HUES48 (cell line): ENCODE data around the gene FBXO31.
A peak's percentile ranks its signal among the peaks of the same experiment; 100 is the strongest.
"Not testable (repeated sequence)": the region's sequence is repeated elsewhere in the genome, so short reads cannot be mapped to it uniquely, and the experiment has no call there.

Experiments used
- H3K27ac ChIP-seq: one replicate; pipeline ENCODE4 v1.7.0; 2013; ENCODE audit warnings: low read depth, low read length, inconsistent platforms
- H3K27me3 ChIP-seq: 2 replicates; pipeline ENCODE4 v1.6.1; 2013; ENCODE audit warnings: mild to moderate bottlenecking, low read length; ENCODE audit not compliant: control insufficient read depth, insufficient read depth
- H3K36me3 ChIP-seq: 2 replicates; pipeline ENCODE4 v1.6.1; 2013; ENCODE audit warnings: low read length; ENCODE audit not compliant: control insufficient read depth, insufficient read depth
- H3K4me1 ChIP-seq: 2 replicates; pipeline ENCODE4 v1.6.1; 2013; ENCODE audit warnings: mild to moderate bottlenecking, low read length; ENCODE audit not compliant: control insufficient read depth, insufficient read depth
- H3K4me3 ChIP-seq: 2 replicates; pipeline ENCODE4 v1.5.1; 2013; ENCODE audit warnings: mild to moderate bottlenecking, low read depth, low read length
- H3K9ac ChIP-seq: 2 replicates; pipeline ENCODE4 v1.6.1; 2013; ENCODE audit warnings: mild to moderate bottlenecking, low read depth, low read length, moderate library complexity
- H3K9me3 ChIP-seq: 2 replicates; pipeline ENCODE4 v1.6.1; 2013; ENCODE audit warnings: low read length; ENCODE audit not compliant: control insufficient read depth, insufficient read depth

Gene FBXO31

DNA sequence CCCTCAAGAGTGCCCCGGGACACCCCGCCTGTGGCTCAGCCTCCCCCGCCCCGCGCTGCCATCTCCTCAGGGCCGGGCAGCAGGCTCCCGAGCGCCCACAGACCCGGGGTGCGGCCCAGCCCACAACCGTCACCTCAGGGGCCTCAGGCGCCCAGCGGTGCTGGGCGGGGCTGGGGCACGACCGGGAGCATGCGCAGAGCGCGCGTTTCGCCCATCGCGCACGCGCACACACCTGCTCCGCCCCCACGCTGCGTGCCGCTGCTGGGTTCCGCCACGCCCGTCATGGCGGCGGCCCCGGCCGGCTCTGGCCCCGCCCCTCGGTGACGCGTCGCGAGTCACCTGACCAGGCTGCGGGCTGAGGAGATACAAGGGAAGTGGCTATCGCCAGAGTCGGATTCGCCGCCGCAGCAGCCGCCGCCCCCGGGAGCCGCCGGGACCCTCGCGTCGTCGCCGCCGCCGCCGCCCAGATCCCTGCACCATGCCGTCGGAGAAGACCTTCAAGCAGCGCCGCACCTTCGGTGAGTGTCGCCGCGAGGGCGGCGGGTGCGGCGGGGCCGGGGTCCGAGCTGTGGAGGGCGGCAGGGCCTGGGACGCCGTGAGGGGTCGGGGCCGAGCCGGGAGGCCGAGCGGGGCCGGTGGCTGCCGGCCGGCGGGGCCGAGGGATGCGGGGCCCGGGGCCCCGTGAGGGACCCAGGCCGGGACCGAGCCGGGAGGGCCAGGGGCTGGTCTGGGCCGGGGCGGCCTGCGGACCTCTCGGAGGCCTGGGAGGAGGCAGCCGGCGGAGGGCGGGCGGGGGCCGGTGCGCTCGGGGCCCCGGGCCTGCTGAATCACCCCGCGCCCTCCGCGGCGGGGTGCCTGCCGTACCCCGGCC is 8.6 kb upstream of the FBXO31 start, which contains the start of gene MAP1LC3B:
Gene MAP1LC3B, plus strand, starts transcription at position 387 of the 871 bp plus-strand sequence. Its CDS starts 92 bp downstream, at position 479.
- peaks cover 2% of the 10 kb centered on the region; the same call in 1 of the 2 replicates for H3K36me3 ChIP-seq
- no peaks in the 10 kb centered on the region for H3K27me3 ChIP-seq
- peaks cover 25% of the 10 kb centered on the region for H3K4me1 ChIP-seq
- H3K27ac ChIP-seq, result peak within 1 kb of the TSS; percentile 70
- H3K9ac ChIP-seq, result peak within 1 kb of the TSS; percentile 50
- H3K4me3 ChIP-seq, result peak within 1 kb of the TSS; percentile 76
- no peaks in the 10 kb centered on the region for H3K9me3 ChIP-seq

DNA sequence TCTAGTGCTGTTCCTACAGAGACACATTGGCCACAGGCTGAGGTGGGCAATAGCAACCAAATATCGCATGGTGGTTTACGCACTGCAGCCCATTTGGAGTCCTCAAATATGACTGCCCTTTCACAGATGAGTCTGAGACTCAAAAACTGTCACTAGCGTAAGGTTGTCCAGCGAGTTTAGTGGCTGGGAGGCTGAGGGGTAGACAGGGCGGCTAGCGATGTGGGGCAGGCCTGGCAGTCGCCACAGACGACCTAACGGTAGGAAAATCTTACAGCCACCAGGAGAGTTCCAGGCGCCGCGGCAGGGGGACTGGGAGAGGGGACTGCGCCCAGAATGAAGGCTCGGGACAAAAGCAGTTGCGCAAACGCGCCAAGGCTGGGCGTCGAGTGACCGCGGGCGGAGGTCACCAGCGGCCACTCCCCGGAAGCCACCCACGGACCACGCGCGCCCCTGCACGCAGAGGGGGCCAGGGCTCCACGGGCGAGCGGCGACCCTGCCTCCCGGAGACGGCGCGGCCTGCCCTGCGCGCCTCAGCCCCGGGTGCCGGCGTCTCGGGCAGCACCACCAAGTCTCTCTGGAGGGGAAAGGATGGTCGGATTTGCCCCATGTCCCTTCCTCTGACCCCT is 7.9 kb upstream of the FBXO31 start:
- Histone ChIP-seq H3K27me3 (no peaks in the 10 kb centered on the region), H3K9ac (peak overlapping the region; percentile 50; the same call in 1 of the 2 replicates), H3K4me3 (peak overlapping the region; percentile 76), H3K36me3 (peaks cover 2% of the 10 kb centered on the region; the same call in 1 of the 2 replicates), H3K4me1 (peaks cover 25% of the 10 kb centered on the region), H3K27ac (peak overlapping the region; percentile 64), H3K9me3 (no peaks in the 10 kb centered on the region)

DNA sequence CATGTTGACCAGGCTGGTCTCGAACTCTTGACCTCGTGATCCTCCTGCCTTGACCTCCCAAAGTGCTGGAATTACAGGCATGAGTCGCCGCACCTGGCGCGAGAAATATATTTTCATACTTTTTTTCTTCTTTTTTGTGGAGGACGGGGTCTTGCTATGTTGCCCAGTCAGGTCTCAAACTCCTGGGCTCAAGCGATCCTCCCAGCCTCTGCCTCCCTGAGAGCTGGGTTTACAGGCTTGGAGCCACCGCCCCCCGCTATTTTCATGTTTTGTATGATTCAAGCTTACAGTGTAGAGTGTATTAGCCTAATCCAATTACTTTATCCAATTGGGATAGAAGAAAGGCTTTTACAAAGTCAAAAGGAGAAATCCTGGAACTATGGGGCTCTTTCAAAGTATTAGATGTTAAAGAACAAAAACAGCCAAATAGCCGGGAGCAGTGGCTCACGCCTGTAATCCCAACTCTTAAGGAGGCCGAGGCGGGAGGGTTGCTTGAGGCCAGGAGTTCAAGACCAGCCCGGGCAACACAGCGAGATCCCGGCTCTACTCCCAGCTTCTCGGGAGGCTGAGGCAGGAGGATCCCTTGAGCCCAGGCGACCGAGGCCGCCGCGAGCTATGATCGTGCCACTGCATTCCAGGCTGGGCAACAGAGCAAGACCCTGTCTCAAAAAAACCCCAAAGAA is 7.2 kb upstream of the FBXO31 start:
- Histone ChIP-seq H3K27me3 (no peaks in the 10 kb centered on the region), H3K9ac (no peak overlapping the region), H3K4me3 (peak overlapping the region; percentile 76), H3K36me3 (peaks cover 2% of the 10 kb centered on the region; the same call in 1 of the 2 replicates), H3K9me3 (no peaks in the 10 kb centered on the region), H3K27ac (no peak overlapping the region), H3K4me1 (peaks cover 25% of the 10 kb centered on the region)

DNA sequence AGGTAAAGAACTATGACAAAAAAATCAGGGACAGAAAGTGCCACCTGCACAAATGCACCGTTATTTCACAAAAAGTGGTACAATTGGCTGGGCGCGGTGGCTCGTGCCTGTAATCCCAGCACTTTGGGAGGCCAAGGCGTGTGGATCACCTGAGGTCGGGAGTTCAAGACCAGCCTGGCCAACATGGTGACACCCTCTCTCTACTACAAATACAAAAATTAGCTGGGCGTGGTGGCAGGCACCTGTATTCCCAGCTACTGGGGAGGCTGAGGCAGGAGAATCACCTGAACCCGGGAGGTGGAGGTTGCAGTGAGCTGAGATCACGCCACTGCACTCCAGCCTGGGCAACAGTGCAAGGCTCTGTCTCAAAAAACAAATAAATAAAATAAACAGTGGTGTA is 6.3 kb upstream of the FBXO31 start:
- not testable (repeated sequence) for H3K9ac ChIP-seq, H3K36me3 ChIP-seq, H3K9me3 ChIP-seq, H3K27ac ChIP-seq, H3K27me3 ChIP-seq, H3K4me3 ChIP-seq
- H3K4me1 ChIP-seq, result peaks cover 22% of the 10 kb centered on the region

DNA sequence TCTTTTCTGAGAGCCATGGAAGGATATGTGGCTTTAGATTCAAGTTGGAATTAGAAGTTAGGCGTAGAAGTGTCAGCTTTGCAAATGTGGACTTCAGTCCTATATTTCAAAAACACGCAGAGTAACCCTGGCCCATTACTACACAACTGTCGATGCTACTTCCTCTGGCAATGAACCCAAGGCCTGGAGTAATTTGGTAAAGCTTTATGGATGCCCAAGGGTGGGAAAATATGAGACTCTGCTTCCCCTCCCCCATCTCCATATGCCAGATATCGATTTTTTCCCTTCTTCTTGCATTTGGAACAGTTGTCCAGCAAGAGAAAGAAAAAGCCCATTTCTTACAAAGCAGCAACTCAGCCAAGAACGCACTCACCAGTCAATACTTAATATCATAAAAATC is 5.7 kb upstream of the FBXO31 start:
- Histone ChIP-seq H3K4me1 (peaks cover 21% of the 10 kb centered on the region), H3K4me3 (no peak overlapping the region), H3K9ac (no peak overlapping the region), H3K27me3 (no peaks in the 10 kb centered on the region), H3K27ac (no peak overlapping the region), H3K9me3 (no peaks in the 10 kb centered on the region), H3K36me3 (no peaks in the 10 kb centered on the region)

DNA sequence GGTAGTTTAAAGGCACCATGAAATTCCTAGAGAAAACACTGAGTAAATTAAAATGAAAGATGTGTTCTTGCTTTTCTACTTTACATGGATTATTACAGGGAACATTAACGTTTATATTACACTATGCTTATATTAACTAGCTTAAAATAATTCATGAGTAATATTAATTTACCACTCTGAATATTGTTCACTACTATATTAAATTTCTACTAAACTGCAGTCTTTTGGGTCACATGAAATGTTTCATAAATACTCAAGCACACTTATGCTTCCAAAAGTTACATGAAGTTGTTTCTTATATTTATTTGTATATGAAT is 5.2 kb upstream of the FBXO31 start:
- H3K4me3 ChIP-seq, result peak overlapping the region; percentile 46
- H3K9me3 ChIP-seq, result no peaks in the 10 kb centered on the region
- H3K36me3 ChIP-seq, result no peaks in the 10 kb centered on the region
- H3K27ac ChIP-seq, result peak overlapping the region; percentile 97
- no peak overlapping the region for H3K9ac ChIP-seq
- peaks cover 18% of the 10 kb centered on the region for H3K4me1 ChIP-seq
- H3K27me3 ChIP-seq, result no peaks in the 10 kb centered on the region

DNA sequence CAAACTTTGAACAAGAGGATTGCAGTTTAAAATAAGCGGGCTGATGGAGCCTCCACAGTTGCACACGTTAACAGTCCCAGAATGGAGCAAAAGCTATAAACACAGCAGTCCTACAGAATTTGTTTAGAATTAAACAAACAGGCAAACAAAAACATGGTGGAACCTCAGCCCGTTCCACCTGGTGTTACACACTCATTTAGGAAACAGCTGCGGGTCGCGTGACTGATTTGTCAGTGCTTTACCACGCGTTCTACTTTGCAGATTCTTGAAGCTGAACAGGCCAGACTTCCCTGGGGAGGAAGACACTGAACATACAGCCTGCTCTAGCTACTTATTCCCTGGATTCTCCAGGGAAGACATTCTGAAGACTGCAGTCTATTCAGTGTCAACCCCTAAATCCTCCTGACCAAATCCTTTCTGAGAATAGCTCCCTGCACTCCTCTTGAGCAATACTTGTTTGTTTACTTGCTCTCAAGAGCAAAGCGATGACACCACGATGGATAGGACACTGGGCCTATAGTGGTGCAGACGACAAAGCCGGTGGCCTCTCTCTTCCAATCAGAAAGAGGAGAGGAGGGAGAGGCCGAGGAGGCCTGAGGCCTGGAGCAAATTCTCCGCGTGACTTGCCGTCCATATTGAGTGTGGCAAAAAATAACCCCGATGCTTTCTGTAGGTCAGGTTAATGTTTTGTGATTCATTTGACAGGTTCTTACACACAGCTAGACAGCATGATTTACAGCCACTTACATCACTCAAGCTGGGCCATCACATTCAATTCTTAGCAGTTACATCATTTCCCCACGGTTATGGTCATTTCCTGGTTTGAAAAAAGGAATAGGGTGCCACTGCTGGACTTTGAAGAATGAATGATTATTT is 4.6 kb upstream of the FBXO31 start:
- H3K27ac ChIP-seq, result peak overlapping the region; percentile 97
- no peaks in the 10 kb centered on the region for H3K9me3 ChIP-seq
- no peaks in the 10 kb centered on the region for H3K36me3 ChIP-seq
- H3K4me1 ChIP-seq, result peaks cover 12% of the 10 kb centered on the region
- no peaks in the 10 kb centered on the region for H3K27me3 ChIP-seq
- H3K9ac ChIP-seq, result peak overlapping the region; percentile 43
- peak overlapping the region; percentile 46 for H3K4me3 ChIP-seq

DNA sequence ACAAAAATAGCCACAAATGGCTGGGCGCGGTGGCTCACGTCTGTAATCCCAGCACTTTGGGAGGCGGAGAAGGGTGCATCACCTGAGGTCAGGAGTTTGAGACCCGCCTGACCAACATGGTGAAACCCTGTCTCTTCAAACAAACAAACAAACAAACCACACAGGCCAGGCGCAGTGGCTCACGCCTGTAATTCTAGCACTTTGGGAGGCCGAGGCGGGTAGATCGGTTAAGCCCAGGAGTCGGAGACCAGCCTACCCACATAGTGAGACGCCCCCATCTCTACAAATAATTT is 1.2 kb upstream of the FBXO31 start:
- H3K9me3 ChIP-seq, H3K27me3 ChIP-seq, H3K36me3 ChIP-seq, H3K27ac ChIP-seq: not testable (repeated sequence)
- Histone ChIP-seq H3K4me1 (peaks cover 12% of the 10 kb centered on the region), H3K4me3 (peak overlapping the region; percentile 72), H3K9ac (peak overlapping the region; percentile 60)

DNA sequence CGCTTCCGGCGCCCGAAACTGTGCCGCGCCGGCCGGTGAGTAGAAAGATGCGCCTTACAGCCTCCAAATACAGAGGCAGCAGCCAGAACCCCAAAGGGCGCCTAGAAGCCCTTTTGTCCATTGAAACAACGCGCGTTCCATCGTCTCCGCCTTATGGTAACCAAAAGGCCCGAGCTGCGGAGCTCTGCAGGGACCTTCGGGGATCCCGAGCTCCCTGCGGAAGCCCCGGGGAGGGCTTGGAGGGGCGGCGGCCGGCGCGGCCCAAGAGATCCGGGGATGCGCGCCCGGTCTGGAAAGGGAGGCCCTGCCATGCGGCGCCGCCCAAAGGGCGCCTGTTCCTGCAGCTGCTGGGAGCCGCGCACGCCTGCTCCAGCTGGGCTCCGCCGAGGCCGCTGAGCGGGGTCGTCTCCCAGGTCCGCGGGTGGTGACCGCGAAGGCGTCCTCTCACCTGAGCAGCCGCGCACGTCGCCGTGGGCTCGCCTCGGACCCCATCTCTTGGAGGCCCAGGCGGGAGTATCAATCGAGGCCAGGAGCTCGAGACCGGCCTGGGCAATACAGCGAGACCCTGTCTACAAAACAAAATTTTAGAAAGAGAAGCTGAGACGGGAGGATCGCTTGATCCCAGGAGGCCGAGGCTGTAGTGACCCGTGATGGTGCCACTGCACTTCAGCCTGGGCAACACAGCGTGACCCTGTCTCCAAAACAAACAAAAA is 742 bp upstream of the FBXO31 start:
- H3K27me3 ChIP-seq, result no peaks in the 10 kb centered on the region
- no peaks in the 10 kb centered on the region for H3K9me3 ChIP-seq
- H3K36me3 ChIP-seq, result no peaks in the 10 kb centered on the region
- peak overlapping the region; percentile 95 for H3K27ac ChIP-seq
- H3K4me1 ChIP-seq, result peaks cover 12% of the 10 kb centered on the region
- peak overlapping the region; percentile 60 for H3K9ac ChIP-seq
- H3K4me3 ChIP-seq, result peak overlapping the region; percentile 72
